Measurements from ENCODE around the gene UNC119.

The UNC119 gene

DNA sequence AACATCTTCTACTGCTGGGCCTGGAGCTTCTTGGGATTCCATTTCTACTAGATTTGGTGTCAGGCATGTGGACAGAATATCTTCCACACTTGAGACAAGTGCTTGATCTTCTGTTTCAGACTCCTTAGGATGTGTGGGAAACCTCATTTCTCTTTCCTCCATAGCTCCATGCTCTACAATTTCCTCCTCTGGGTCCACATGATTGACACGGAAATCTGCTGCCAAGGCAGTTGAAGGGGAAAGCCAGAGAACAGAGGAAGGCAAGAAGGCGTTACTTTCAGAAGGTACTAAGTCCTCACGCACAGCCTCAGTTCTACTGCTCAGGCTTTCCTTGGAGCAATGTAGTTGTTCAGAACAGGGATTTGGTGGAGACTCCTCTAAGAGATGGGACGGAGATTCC lies 39.8 kb upstream of the UNC119 start:
- in situ Hi-C loops (cut with HindIII; ENCODE audit: low sequenced_read_pairs) = no loop called here
- DNase-seq (ENCODE audit: low read depth, low spot score) = no peak
- no peak overlapping the region for H3K4me3 ChIP-seq (ENCODE audit: low read depth, low read length)
- TF ChIP-seq, protein P1, sequence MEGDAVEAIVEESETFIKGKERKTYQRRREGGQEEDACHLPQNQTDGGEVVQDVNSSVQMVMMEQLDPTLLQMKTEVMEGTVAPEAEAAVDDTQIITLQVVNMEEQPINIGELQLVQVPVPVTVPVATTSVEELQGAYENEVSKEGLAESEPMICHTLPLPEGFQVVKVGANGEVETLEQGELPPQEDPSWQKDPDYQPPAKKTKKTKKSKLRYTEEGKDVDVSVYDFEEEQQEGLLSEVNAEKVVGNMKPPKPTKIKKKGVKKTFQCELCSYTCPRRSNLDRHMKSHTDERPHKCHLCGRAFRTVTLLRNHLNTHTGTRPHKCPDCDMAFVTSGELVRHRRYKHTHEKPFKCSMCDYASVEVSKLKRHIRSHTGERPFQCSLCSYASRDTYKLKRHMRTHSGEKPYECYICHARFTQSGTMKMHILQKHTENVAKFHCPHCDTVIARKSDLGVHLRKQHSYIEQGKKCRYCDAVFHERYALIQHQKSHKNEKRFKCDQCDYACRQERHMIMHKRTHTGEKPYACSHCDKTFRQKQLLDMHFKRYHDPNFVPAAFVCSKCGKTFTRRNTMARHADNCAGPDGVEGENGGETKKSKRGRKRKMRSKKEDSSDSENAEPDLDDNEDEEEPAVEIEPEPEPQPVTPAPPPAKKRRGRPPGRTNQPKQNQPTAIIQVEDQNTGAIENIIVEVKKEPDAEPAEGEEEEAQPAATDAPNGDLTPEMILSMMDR (IDR thresholded peaks at IDR 0.05; ENCODE audit: low read depth, low read length) = no peak

DNA sequence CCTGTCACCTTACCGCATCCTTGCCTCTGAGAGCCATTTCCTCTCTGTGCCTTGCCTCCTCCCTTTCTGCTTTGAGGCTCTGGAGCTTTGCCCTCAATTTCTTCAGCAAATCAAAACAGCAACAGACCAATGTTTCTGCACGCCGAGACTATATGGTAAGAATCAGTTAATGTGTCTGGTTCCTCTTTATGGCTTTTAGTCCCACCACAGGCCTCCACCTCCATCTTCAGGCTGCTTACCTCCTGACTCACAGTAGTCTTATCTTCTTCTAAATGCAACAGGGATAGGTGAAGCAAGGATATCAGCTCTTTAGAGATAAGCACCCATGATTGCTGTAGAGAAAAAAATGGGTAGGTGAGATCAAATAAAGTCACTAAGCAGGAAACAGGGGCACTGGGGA lies 33.4 kb upstream of the UNC119 start:
- no peak overlapping the region for H3K4me3 ChIP-seq (ENCODE audit: low read depth, low read length)
- in situ Hi-C loops (cut with HindIII; ENCODE audit: low sequenced_read_pairs) = no loop called here
- TF ChIP-seq, protein P1 (IDR thresholded peaks at IDR 0.05; ENCODE audit: low read depth, low read length) = no peak
- DNase-seq (ENCODE audit: low read depth, low spot score) = no peak

DNA sequence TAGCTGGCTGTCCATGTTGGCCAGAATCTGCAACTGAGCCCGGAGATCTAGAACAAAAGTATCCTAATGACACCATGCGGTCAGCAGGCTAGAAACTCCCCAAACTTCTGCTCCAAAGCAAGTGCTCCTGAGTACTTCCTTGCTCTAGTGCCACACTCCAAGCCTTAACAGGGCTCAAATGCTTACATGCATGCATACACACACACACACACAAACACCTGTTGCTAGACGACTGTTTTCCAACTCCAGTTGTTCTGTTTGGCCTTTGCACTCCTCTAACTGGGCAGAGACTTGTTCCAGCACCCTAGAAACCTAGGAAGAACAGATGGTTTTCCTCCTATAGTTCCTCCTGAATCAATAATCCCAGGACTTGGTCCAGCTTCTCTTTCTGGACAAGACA lies 32.0 kb upstream of the UNC119 start:
- DNase-seq (ENCODE audit: low read depth, low spot score) = no peak
- no peak overlapping the region for H3K4me3 ChIP-seq (ENCODE audit: low read depth, low read length)
- in situ Hi-C loops (cut with HindIII; ENCODE audit: low sequenced_read_pairs) = no loop called here
- TF ChIP-seq, protein P1 (IDR thresholded peaks at IDR 0.05; ENCODE audit: low read depth, low read length) = no peak

DNA sequence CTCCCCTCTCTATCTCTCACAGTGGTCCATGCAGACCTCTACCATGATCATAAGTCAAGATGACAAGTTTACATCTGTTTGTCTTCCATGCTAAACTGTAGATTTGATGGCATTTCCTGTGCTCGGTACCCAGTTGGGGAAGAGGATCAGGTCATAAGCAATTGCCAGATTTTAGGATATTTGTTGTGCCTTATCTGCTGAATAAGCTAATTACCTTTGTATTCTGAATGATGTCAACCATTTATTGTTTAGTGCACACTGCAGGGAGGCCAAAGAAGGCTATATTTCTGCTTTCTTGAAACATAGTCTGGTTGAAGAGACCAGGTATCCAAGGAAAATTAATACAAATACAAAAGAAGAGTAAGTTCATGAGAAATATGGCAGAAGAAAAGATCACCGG lies 30.1 kb upstream of the UNC119 start:
- in situ Hi-C loops (cut with HindIII; ENCODE audit: low sequenced_read_pairs) = no loop called here
- TF ChIP-seq, protein P1 (IDR thresholded peaks at IDR 0.05; ENCODE audit: low read depth, low read length) = no peak

DNA sequence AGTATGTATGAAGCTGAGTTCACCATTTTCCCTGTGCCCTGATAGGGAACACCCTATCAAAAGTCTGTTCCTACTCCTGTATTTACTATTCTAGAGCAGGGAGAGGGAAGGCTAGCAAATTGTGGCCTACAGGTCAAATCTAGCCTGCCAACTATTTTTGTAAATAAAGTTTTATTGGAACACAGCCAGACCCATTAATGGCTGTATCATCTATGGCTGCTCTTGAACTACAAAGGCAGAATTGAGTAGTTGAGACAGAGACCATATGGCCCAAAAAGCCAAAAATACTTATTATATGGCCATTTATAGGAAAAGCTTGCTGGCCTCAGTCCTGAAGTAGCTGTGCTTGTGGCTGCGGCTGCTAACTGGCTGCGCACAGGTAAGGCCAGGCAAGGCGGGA lies 28.5 kb upstream of the UNC119 start:
- TF ChIP-seq, protein P1 (IDR thresholded peaks at IDR 0.05; ENCODE audit: low read depth, low read length) = no peak
- in situ Hi-C loops (cut with HindIII; ENCODE audit: low sequenced_read_pairs) = no loop called here
- no peak overlapping the region for H3K4me3 ChIP-seq (ENCODE audit: low read depth, low read length)
- DNase-seq (ENCODE audit: low read depth, low spot score) = no peak

More for the DNA sequence above, 30.1 kb upstream of the UNC119 start:
- H3K4me3 ChIP-seq (ENCODE audit: low read depth, low read length) = no peak overlapping the region
- DNase-seq (ENCODE audit: low read depth, low spot score) = no peak

DNA sequence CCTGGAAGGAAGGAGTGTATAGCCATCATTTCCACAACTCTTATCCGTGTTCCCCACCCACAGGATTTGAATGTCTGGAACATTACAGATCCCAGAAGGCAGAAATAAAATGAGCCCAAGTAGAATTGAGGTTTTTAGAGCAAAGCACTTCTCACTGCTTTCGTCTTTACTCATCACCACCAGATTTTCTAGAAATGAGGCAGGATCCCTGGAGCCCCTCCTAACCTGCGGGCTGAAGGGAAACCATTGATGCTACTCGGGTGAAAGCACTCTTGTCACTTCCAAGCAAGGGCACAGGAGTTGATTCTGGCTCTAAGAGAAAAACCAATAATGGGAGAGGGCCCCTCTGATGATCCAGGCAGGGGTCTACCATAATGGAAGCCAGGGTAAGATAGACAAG lies 27.1 kb upstream of the UNC119 start:
- H3K4me3 ChIP-seq (ENCODE audit: low read depth, low read length) = no peak overlapping the region
- TF ChIP-seq, protein P1 (IDR thresholded peaks at IDR 0.05; ENCODE audit: low read depth, low read length) = no peak
- DNase-seq (ENCODE audit: low read depth, low spot score) = no peak
- in situ Hi-C loops (cut with HindIII; ENCODE audit: low sequenced_read_pairs) = no loop called here

Data from astrocyte of the spinal cord (primary cell).